Glomerular endothelial cell (primary cell): ENCODE results near the gene FAM177B. TPM values are rescaled to one million over a fixed set of nuclear protein-coding genes. Genes with fewer than 3 reads are reported as not detected.

ENCODE experiments used
- DNase-seq: peaks from one replicate; pipeline ENCODE4 v3.0.0-alpha.2; 2011; ENCODE audit warnings: low read depth, low spot score; ENCODE audit errors: extremely low read depth
- total RNA-seq: library from RNA; depleted of rRNA; stranded (reverse); fragments of >200 nt; gene quantifications from 2 replicates; pipeline ENCODE4 v1.2.3, GENCODE V29; 2015

Gene FAM177B
- total RNA-seq, 1 donor from 2014 or later, result not detected

- no peak for DNase-seq
These were observed 47.9 kb downstream of the FAM177B start for GRCh38 chr1:222784916-222785315.

- DNase-seq, result no peak
These were observed 48.5 kb downstream of the FAM177B start for GRCh38 chr1:222785529-222785928.

GRCh38 chr1:222786121-222786520 lies 49.1 kb downstream of the FAM177B start:
- no peak for DNase-seq

- no peak for DNase-seq
These were observed 50.7 kb downstream of the FAM177B start for GRCh38 chr1:222787729-222788128.

GRCh38 chr1:222788402-222789156 lies 51.6 kb downstream of the FAM177B start:
- DNase-seq, result no peak

- DNase-seq, result no peak
These were observed 53.1 kb downstream of the FAM177B start for GRCh38 chr1:222790115-222790514.

GRCh38 chr1:222790520-222790919 lies 53.5 kb downstream of the FAM177B start:
- no peak for DNase-seq

- no peak for DNase-seq
These were observed 54.2 kb downstream of the FAM177B start for GRCh38 chr1:222791006-222791710.

GRCh38 chr1:222792744-222793143 lies 55.7 kb downstream of the FAM177B start:
- DNase-seq, result no peak

GRCh38 chr1:222794656-222795474 lies 57.9 kb downstream of the FAM177B start:
- DNase-seq, result no peak

- no peak for DNase-seq
These were observed 61.1 kb downstream of the FAM177B start for GRCh38 chr1:222798116-222798515.

GRCh38 chr1:222798975-222799374 lies 62.0 kb downstream of the FAM177B start:
- no peak for DNase-seq

Other genes with a start within 250 kb of the FAM177B start
- gene HHIPL2, start 189.1 kb upstream of the FAM177B start, total RNA-seq, result not detected in 2 replicates
- gene TAF1A, start 147.3 kb upstream of the FAM177B start, total RNA-seq, result 3.5 and 3.6 TPM in 2 replicates
- gene MIA3, start 119.1 kb upstream of the FAM177B start, total RNA-seq, result 35.4 and 38.7 TPM in 2 replicates
- gene AIDA, start 24.7 kb upstream of the FAM177B start, total RNA-seq, result 62.6 and 72.3 TPM in 2 replicates
- 34.8 and 50.8 TPM in 2 replicates for gene BROX, start 24.6 kb upstream of the FAM177B start, total RNA-seq
- 1.6 and 3.2 TPM in 2 replicates for gene DISP1, start 77.8 kb downstream of the FAM177B start, total RNA-seq